H9 (cell line): Measurements from ENCODE around the gene FGF12. TPM values are rescaled to one million over a fixed set of nuclear protein-coding genes. Genes with fewer than 3 reads are reported as not detected.
A peak's percentile ranks its signal among the peaks of the same experiment; 100 is the strongest.

ENCODE experiments used
- DNase-seq: peaks from one replicate; pipeline ENCODE4 v3.0.0-alpha.2; 2017
- H2AFZ ChIP-seq: one replicate; pipeline ENCODE4 v1.6.1; 2013; ENCODE audit warnings: mild to moderate bottlenecking, low read length, control low read depth, moderate library complexity
- H2AK5ac ChIP-seq: 2 replicates; pipeline ENCODE4 v1.6.1; 2013; ENCODE audit warnings: low read length, control low read depth, mixed read lengths; ENCODE audit not compliant: insufficient read length
- H2BK120ac ChIP-seq: one replicate; pipeline ENCODE4 v1.6.1; 2013; ENCODE audit warnings: low read depth, mild to moderate bottlenecking, low read length, control low read depth, inconsistent platforms; ENCODE audit not compliant: poor library complexity, severe bottlenecking
- H2BK12ac ChIP-seq: 2 replicates; pipeline ENCODE4 v1.6.1; 2013; ENCODE audit warnings: low read length, control low read depth, mixed read lengths, low read depth; ENCODE audit not compliant: insufficient read length
- H2BK15ac ChIP-seq: 2 replicates; pipeline ENCODE4 v1.6.1; 2013; ENCODE audit warnings: low read depth, low read length, control low read depth
- H2BK20ac ChIP-seq: one replicate; pipeline ENCODE4 v1.6.1; 2013; ENCODE audit warnings: low read depth, mild to moderate bottlenecking, low read length, control low read depth, inconsistent platforms; ENCODE audit not compliant: poor library complexity, severe bottlenecking
- H2BK5ac ChIP-seq: 2 replicates; pipeline ENCODE4 v1.6.1; 2013; ENCODE audit warnings: low read length, control low read depth, mixed read lengths; ENCODE audit not compliant: insufficient read length
- H3K14ac ChIP-seq: 2 replicates; pipeline ENCODE4 v1.6.1; 2013; ENCODE audit warnings: low read length, control low read depth; ENCODE audit not compliant: insufficient read depth
- H3K18ac ChIP-seq: 2 replicates; pipeline ENCODE4 v1.6.1; 2013; ENCODE audit warnings: low read depth, mild to moderate bottlenecking, mixed read lengths, low read length, control low read depth; ENCODE audit not compliant: insufficient read length
- H3K23ac ChIP-seq: 2 replicates; pipeline ENCODE4 v1.6.1; 2013; ENCODE audit warnings: low read length, control low read depth, mixed read lengths, low read depth; ENCODE audit not compliant: insufficient read length
- H3K23me2 ChIP-seq: 2 replicates; pipeline ENCODE4 v1.6.1; 2013; ENCODE audit warnings: low read depth, mild to moderate bottlenecking, mixed read lengths, low read length, control low read depth; ENCODE audit not compliant: insufficient read length, poor library complexity, severe bottlenecking
- H3K27ac ChIP-seq: 2 replicates; pipeline ENCODE4 v1.5.1; 2013; ENCODE audit warnings: low read length, control low read depth, mixed read lengths, low read depth; ENCODE audit not compliant: insufficient read length
- H3K27me3 ChIP-seq: 2 replicates; pipeline ENCODE4 v1.6.1; 2013; ENCODE audit warnings: low read length, control low read depth, inconsistent platforms; ENCODE audit not compliant: insufficient read depth
- H3K4ac ChIP-seq: 2 replicates; pipeline ENCODE4 v1.6.1; 2013; ENCODE audit warnings: low read depth, mild to moderate bottlenecking, control low read depth, inconsistent platforms, low read length, moderate library complexity
- H3K4me1 ChIP-seq: 2 replicates; pipeline ENCODE4 v1.6.1; 2013; ENCODE audit warnings: low read length, control low read depth, inconsistent platforms; ENCODE audit not compliant: insufficient read depth
- H3K4me2 ChIP-seq: 2 replicates; pipeline ENCODE4 v1.6.1; 2013; ENCODE audit warnings: low read length, control low read depth, mixed read lengths; ENCODE audit not compliant: insufficient read length, insufficient read depth
- H3K56ac ChIP-seq: 2 replicates; pipeline ENCODE4 v1.6.1; 2013; ENCODE audit warnings: low read depth, mild to moderate bottlenecking, mixed read lengths, low read length, control low read depth; ENCODE audit not compliant: insufficient read length
- H3K79me1 ChIP-seq: 2 replicates; pipeline ENCODE4 v1.6.1; 2013; ENCODE audit warnings: low read depth, mild to moderate bottlenecking, moderate library complexity, low read length, control low read depth, inconsistent platforms; ENCODE audit not compliant: insufficient read depth, poor library complexity, severe bottlenecking
- H3K79me2 ChIP-seq: 2 replicates; pipeline ENCODE4 v1.6.1; 2013; ENCODE audit warnings: low read length, control low read depth, inconsistent platforms; ENCODE audit not compliant: insufficient read depth
- H3K9ac ChIP-seq: 2 replicates; pipeline ENCODE4 v1.6.1; 2013; ENCODE audit warnings: low read length, control low read depth, mixed read lengths; ENCODE audit not compliant: insufficient read length; ENCODE audit errors: extremely low read depth
- H3K9me3 ChIP-seq: one replicate; pipeline ENCODE4 v1.6.1; 2013; ENCODE audit warnings: low read depth, low read length, inconsistent platforms; ENCODE audit not compliant: control insufficient read depth
- H3T11ph ChIP-seq: one replicate; pipeline ENCODE4 v1.6.1; 2013; ENCODE audit warnings: mild to moderate bottlenecking, low read length, control low read depth, inconsistent platforms
- H4K20me1 ChIP-seq: one replicate; pipeline ENCODE4 v1.6.1; 2013; ENCODE audit not compliant: control insufficient read depth, insufficient read length, insufficient read depth
- H4K5ac ChIP-seq: 2 replicates; pipeline ENCODE4 v1.6.1; 2013; ENCODE audit warnings: low read depth, mild to moderate bottlenecking, mixed read lengths, low read length, control low read depth; ENCODE audit not compliant: insufficient read length
- H4K8ac ChIP-seq: replicated peaks from 2 replicates; pipeline ENCODE4 v1.6.1; 2013; ENCODE audit warnings: low read length, control low read depth, mixed read lengths, low read depth; ENCODE audit not compliant: insufficient read length
- H4K91ac ChIP-seq: 2 replicates; pipeline ENCODE4 v1.6.1; 2013; ENCODE audit warnings: low read depth, mild to moderate bottlenecking, moderate library complexity, mixed read lengths, low read length, control low read depth; ENCODE audit not compliant: insufficient read length
- H3K27ac Mint-ChIP-seq, 3 experiments: 2 replicates in 2 of 3; 3 replicates in 1 of 3; pipeline ENCODE4 v1.8.0; 2020 to 2021; ENCODE audit warnings: mixed read lengths in 3 of 3, mild to moderate bottlenecking in 1 of 3, moderate library complexity in 1 of 3
- H3K27me3 Mint-ChIP-seq: 2 replicates; pipeline ENCODE4 v1.8.0; 2021; ENCODE audit warnings: low read depth, mild to moderate bottlenecking, moderate library complexity, mixed read lengths
- H3K36me3 Mint-ChIP-seq, 3 experiments: 2 replicates in 2 of 3; 3 replicates in 1 of 3; pipeline ENCODE4 v1.8.0; 2020 to 2021; ENCODE audit warnings: low read depth in 3 of 3, mixed read lengths in 3 of 3; ENCODE audit not compliant: insufficient read depth in 1 of 3
- H3K4me1 Mint-ChIP-seq, 2 experiments: 2 replicates each; pipeline ENCODE4 v1.8.0; 2020; ENCODE audit warnings: mixed read lengths in 2 of 2
- H3K4me3 Mint-ChIP-seq, 2 experiments: 2 replicates in 1 of 2; 3 replicates in 1 of 2; pipeline ENCODE4 v1.8.0; 2020 to 2021; ENCODE audit warnings: mild to moderate bottlenecking in 2 of 2, mixed read lengths in 2 of 2, moderate library complexity in 1 of 2
- H3K9me3 Mint-ChIP-seq, 2 experiments: 2 replicates in 1 of 2; 3 replicates in 1 of 2; pipeline ENCODE4 v1.8.0; 2020; ENCODE audit warnings: mild to moderate bottlenecking in 2 of 2, mixed read lengths in 2 of 2, moderate library complexity in 1 of 2
- CTCF ChIP-seq: fragments of 200-600 bp; sonication (generic); conservative IDR thresholded peaks from 3 replicates; pipeline ENCODE4 v1.8.0; 2021; ENCODE audit warnings: antibody characterized with exemption, mild to moderate bottlenecking
- WGBS: extraction: QIAGEN DNeasy Blood & Tissue Kit; methylation state at CpG from one replicate; pipeline ENCODE4 v1.1.7; 2013; ENCODE audit warnings: missing lambda C conversion rate, low lambda C conversion rate, mixed read lengths; ENCODE audit not compliant: insufficient read length; ENCODE audit errors: extremely low coverage; 5-methylcytosine and 5-hydroxymethylcytosine counted together
- total RNA-seq: library from RNA; stranded (reverse); gene quantifications from 2 replicates; pipeline ENCODE4 v1.2.1, GENCODE V29; 2021

FGF12 gene
- total RNA-seq, 1 experiment from 2014 or later: 5.6 TPM

DNA sequence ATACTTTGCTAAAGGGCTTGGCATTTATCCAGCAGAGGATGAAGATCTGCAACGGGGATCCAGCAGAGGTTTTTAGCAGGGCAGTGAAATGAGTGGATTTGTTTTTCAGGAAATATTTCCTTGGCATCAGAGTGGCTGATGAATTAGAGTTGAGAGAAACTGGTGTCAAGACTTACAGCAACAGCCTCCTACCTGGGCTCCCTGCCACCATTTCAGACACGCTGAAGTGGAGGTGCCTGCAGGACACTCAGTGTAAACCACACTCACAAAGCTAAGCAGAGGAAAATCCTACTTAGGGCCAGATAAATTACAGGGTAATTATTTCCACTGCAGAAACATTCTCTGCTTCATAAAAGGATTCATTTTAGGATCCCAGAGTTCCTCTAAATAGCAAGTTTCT lies 519.7 kb downstream of the FGF12 start:
- Histone ChIP-seq H3K14ac (no peak overlapping the region), H3K23ac (no peak overlapping the region), H2BK120ac (no peak overlapping the region), H4K5ac (no peak overlapping the region), H3K9ac (no peak overlapping the region), H3K79me1 (no peaks in the 10 kb centered on the region), H2BK20ac (no peak overlapping the region), H3K18ac (no peak overlapping the region), H3K27me3 (no peaks in the 10 kb centered on the region), H2BK15ac (no peak overlapping the region), H3K4ac (no peak overlapping the region), H2AFZ (no peak overlapping the region), H4K8ac (no peak overlapping the region), H4K91ac (no peak overlapping the region), H2BK12ac (no peak overlapping the region), H3T11ph (no peak overlapping the region), H3K27ac (no peak overlapping the region), H3K4me1 (no peaks in the 10 kb centered on the region), H2AK5ac (no peak overlapping the region), H3K23me2 (no peaks in the 10 kb centered on the region), H3K56ac (no peak overlapping the region), H2BK5ac (no peak overlapping the region), H3K9me3 (no peaks in the 10 kb centered on the region), H3K79me2 (no peaks in the 10 kb centered on the region), H4K20me1 (no peaks in the 10 kb centered on the region), H3K4me2 (no peak overlapping the region)
- no peak for TF ChIP-seq CTCF
- Mint-ChIP-seq H3K36me3 (no peaks in the 10 kb centered on the region), H3K27me3 (no peaks in the 10 kb centered on the region), H3K4me3 (no peak overlapping the region), H3K4me1 (peaks cover 7 to 13% of the 10 kb centered on the region in 2 experiments), H3K27ac (0 out of 7 replicates have a peak overlapping the region, but pooled peaks of 1 of the 3 experiments have one; percentile 8), H3K9me3 (no peaks in the 10 kb centered on the region)
- DNase-seq: no peak
- WGBS: no CpG with 5 or more reads among the region's 2 CpGs
